K562 (cell line): ENCODE data around the gene SIK3. TPM values are rescaled to one million over a fixed set of nuclear protein-coding genes. Genes with fewer than 3 reads are reported as not detected.
A peak's percentile ranks its signal among the peaks of the same experiment; 100 is the strongest.

Experiments used
- ARHGAP35 ChIP-seq: fragments of 450-650 bp; IDR thresholded peaks from 2 replicates; pipeline ENCODE4 v1.6.1; 2018; ENCODE audit not compliant: partially characterized antibody
- ARID3A ChIP-seq: IDR thresholded peaks from 2 replicates; pipeline ENCODE4 v1.6.1; 2012; ENCODE audit warnings: low read depth, low read length, improper control_type of control experiment, borderline replicate concordance
- BRCA1 ChIP-seq, 2 experiments: fragments of 450-650 bp in 1 of 2; sonication (generic) in 1 of 2; formaldehyde crosslinking in 1 of 2; IDR thresholded peaks; 2 replicates each; pipeline versions ENCODE4 v1.5.0 to v1.6.1; 2017 to 2020; ENCODE audit warnings: mild to moderate bottlenecking in 1 of 2, missing genetic modification reagents in 1 of 2
- BRF1 ChIP-seq: IDR thresholded peaks from 3 replicates; pipeline ENCODE4 v1.6.1; 2011; ENCODE audit warnings: borderline replicate concordance, mild to moderate bottlenecking; ENCODE audit not compliant: insufficient read length; ENCODE audit errors: extremely low read depth
- BRF2 ChIP-seq: IDR thresholded peaks from 3 replicates; pipeline ENCODE4 v1.6.1; 2011; ENCODE audit warnings: borderline replicate concordance, mild to moderate bottlenecking; ENCODE audit not compliant: insufficient read length, insufficient read depth
- MAFF ChIP-seq: IDR thresholded peaks from 2 replicates; pipeline ENCODE4 v1.6.1; 2012; ENCODE audit warnings: low read length, improper control_type of control experiment
- MNT ChIP-seq, 2 experiments: fragments of 450-650 bp; conservative IDR thresholded peaks; 2 replicates each; pipeline ENCODE4 v1.6.1; 2017; ENCODE audit warnings: mild to moderate bottlenecking in 2 of 2, moderate library complexity in 2 of 2
- PHTF2 ChIP-seq: fragments of 250-450 bp; sonication (Bioruptor Pico); IDR thresholded peaks from 2 replicates; pipeline ENCODE4 v1.5.0; 2021; ENCODE audit warnings: mild to moderate bottlenecking
- RAD51 ChIP-seq: fragments of 450-650 bp; IDR thresholded peaks from 2 replicates; pipeline ENCODE4 v1.7.1; 2016; ENCODE audit warnings: low read depth, mild to moderate bottlenecking, borderline replicate concordance
- RNF219 ChIP-seq: fragments of 250-450 bp; sonication (Bioruptor Pico); IDR thresholded peaks from 2 replicates; pipeline ENCODE4 v1.5.0; 2022; ENCODE audit warnings: mild to moderate bottlenecking
- STAG1 ChIP-seq: sonication (generic); formaldehyde crosslinking; IDR thresholded peaks from 2 replicates; pipeline ENCODE4 v1.5.0; 2020; ENCODE audit warnings: missing genetic modification reagents, borderline replicate concordance
- U2AF2 ChIP-seq: fragments of 200-400 bp; formaldehyde crosslinking; optimal IDR thresholded peaks from 2 replicates; pipeline ENCODE3; 2017; ENCODE audit warnings: low read depth, mild to moderate bottlenecking, low read length
- USF2 ChIP-seq: sonication (generic); formaldehyde crosslinking; IDR thresholded peaks from 2 replicates; pipeline ENCODE4 v1.5.0; 2020; ENCODE audit warnings: missing genetic modification reagents
- ZFP30 ChIP-seq: fragments of 250-450 bp; sonication (Bioruptor Pico); IDR thresholded peaks from 2 replicates; pipeline ENCODE4 v1.8.0; 2022; ENCODE audit warnings: moderate library complexity, mild to moderate bottlenecking, inconsistent platforms, borderline replicate concordance
- ZNF146 ChIP-seq: IDR thresholded peaks from one replicate; pipeline ENCODE4 v1.6.1; 2018; ENCODE audit warnings: missing compliant biosample characterization; ENCODE audit not compliant: unreplicated experiment
- ZNF24 ChIP-seq: fragments of 450-650 bp; IDR thresholded peaks from 2 replicates; pipeline ENCODE4 v1.6.1; 2016
- ZNF436 ChIP-seq: fragments of 250-450, 450-650 bp; sonication (Bioruptor Pico); formaldehyde crosslinking; IDR thresholded peaks from 2 replicates; pipeline ENCODE4 v1.7.0; 2020; ENCODE audit warnings: mild to moderate bottlenecking
- polyA plus RNA-seq, 8 experiments: library from polyadenylated mRNA; depleted of rRNA in 4 of 8; stranded (reverse) in 5 of 8; unstranded in 3 of 8; fragments of >200 nt; fragmentation: Nextera tagmentation in 2 of 8; fragmentation: Illumina TruSeq in 1 of 8; extraction: Ambion mirVana in 2 of 8; extraction: Trizol in 1 of 8; gene quantifications; 2 replicates each; pipeline versions ENCODE4 v1.2.1 to v1.2.3, GENCODE V29; 2011 to 2014; ENCODE audit warnings: inconsistent platforms in 1 of 8, missing spikeins in 1 of 8
- total RNA-seq, 7 experiments: library from RNA; depleted of rRNA in 6 of 7; stranded (reverse); fragments of >200 nt in 6 of 7; fragmentation: Illumina TruSeq in 2 of 7; extraction: Trizol in 2 of 7; gene quantifications; 2 replicates each; pipeline versions ENCODE4 v1.2.1 to v1.2.3, GENCODE V29; 2011 to 2021; ENCODE audit warnings: low replicate concordance in 1 of 7

Gene SIK3
- total and polyA plus RNA-seq, 9 of the 15 experiments (the other 6 are each of a cell fraction or from before 2014, with no cell fraction given), result 1.6 to 21.6 (median 8.0) TPM

- TF ChIP-seq ARID3A (no peak), RNF219 (CRISPR knock-in tag) (no peak), ARHGAP35 (no peak), BRCA1 (IDR thresholded peaks at IDR 0.05) (no peak), BRCA1 (CRISPR knock-in tag; IDR thresholded peaks at IDR 0.05) (no peak), MAFF (peak; percentile 94), PHTF2 (no peak), ZNF24 (no peak), STAG1 (CRISPR knock-in tag) (no peak), ZFP30 (CRISPR knock-in tag) (no peak), MNT (conservative IDR thresholded peaks at IDR 0.05) (no peak), U2AF2 (no peak), BRF1 (no peak), ZNF436 (CRISPR knock-in tag) (no peak), USF2 (no peak), RAD51 (no peak), BRF2 (no peak), ZNF146 (CRISPR knock-in tag) (no peak)
Observed at GRCh38 chr11:116796548-116796947, 301.7 kb downstream of the SIK3 start (continued).
